Kidney glomerular epithelial cell (primary cell): Measurements from ENCODE around the gene LUC7L2.
"Not testable (repeated sequence)": the region's sequence is repeated elsewhere in the genome, so short reads cannot be mapped to it uniquely, and the experiment has no call there.

Source experiments
- DNase-seq: peaks from one replicate; lab custom pipeline; 2025; lab: John Stamatoyannopoulos, UW

The LUC7L2 gene

GRCh38 chr7:139355320-139355719 is 4.4 kb upstream of the LUC7L2 start:
- no peak for DNase-seq

- not testable (repeated sequence) for DNase-seq
These were observed 1.8 kb upstream of the LUC7L2 start for GRCh38 chr7:139357729-139358506.

DNA sequence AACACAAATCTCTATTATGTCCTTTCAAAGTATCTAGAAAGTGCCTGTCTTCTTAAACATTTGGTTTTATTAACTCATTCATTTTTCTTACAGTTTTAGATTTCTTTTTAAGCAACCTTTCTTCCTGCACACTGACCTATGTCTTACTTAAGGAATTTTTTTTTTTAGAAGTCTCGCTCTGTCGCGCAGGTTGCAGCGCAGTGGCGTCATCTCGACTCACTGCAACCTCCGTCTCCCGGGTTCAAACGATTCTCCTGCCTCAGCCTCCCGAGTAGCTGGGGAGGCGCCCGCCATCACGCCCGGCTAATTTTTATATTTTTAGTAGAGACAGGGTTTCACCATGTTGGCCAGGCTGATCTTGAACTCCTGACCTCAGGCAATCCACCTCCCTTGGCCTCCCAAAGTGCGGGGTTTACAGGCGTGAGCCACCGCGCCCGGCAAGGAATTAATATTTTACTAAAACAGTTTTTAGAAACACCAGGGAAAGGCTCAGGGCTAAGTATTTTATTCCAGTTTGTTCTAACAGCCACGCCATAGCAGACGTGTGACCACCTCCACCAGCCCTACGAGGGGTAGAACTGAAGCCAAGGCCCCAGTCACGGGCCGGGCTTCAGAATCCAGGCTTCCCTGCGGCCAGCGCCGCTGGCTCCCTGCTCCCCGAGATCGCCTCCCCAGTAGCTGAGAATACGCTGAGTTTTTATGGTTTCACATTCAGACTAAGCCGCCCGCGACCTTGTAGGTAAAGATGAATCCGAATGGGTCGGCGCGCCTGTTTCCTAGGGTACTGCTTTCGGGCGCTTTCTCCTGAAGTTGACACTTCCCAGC is 941 bp upstream of the LUC7L2 start:
- no peak for DNase-seq

DNA sequence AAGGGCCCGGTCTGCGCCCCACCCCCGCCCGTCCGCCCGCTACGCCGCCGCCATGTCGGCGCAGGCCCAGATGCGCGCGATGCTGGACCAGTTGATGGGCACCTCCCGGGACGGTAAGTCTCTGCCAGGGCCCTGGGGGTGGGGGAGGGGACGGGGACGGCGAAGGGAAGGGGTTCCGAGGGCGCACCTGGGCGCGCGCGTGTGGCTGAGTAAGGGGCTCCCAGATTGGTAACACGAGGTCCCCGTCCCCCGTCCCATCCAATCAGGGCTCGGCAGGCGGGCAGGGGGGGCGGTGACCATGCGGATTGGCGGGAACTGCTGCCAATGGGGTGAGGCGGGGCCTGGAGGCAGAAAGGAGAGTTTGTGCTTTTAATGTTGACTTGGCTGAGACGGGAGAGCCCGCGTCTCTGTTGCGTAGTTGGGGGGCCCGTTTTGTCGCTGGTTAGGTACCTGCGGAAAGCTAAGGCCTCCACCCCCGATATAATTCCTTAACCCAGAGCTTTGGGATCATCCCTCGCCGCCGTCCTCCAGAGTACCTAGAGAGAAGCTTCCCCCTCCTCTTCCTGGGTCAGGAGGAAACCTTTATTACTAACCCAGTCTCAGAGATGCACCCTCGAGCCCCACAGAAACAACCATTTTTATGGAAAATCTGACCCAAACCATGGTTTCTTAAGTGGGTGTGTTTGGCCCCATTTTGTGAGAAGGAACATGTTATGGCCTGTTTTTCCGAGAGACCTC is 685 bp downstream of the LUC7L2 start:
- DNase-seq: peak; percentile 91

DNA sequence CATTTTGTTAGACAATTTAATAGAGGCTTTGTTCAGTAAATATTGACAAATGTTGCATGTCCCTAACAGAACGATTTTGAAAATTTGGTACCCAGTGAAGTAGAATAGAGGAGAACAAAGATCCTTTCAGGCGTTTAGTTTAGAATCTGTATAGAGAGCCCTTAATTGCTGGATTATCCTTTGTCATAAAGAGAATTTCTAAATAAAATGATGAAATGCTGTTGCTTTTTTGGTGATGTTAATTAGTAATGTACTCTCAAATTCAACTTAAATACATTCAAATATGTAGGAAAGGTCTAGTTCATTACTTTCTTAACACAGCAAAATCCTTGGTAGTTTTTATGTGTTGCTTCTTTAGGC is 1.2 kb downstream of the LUC7L2 start:
- DNase-seq: no peak

DNA sequence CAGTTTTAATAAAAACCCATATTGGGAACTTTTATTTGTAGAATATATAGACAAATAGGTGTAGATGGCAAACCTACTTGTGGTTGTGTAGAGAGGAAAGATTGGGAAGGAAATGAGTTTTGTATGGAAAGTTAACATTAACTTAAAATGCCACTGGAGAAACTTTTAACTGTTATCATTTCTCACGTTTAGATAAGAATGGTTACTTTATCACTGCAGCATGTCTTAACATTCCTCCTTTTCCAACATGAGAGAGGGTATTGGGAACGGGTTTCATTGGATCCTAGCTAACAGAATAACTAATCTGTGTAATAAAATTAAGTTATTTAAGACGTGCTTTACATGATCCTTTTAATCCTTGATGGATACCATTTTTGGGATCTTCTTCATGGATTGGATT is 1.8 kb downstream of the LUC7L2 start:
- no peak for DNase-seq

DNA sequence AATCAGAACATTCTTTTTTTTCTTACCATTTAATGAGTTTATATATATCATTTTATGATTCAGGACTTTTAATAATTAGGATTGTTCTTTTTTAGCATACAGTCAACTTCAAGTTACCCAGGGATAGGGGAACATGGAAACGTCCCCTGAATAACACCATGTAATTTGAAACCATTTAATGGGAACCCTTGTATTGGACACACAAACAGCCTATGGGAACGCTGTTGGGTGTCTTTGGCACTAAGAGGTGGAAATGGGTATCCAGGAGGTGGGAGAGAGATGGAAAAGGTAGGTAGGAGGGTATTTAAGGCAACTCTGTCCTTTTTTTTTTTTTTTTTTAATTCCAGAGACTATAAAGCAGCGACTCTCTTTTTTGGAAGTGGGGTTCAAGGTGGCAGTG is 2.6 kb downstream of the LUC7L2 start:
- DNase-seq: no peak

- no peak for DNase-seq
These were observed 3.3 kb downstream of the LUC7L2 start for GRCh38 chr7:139362981-139363380.

DNA sequence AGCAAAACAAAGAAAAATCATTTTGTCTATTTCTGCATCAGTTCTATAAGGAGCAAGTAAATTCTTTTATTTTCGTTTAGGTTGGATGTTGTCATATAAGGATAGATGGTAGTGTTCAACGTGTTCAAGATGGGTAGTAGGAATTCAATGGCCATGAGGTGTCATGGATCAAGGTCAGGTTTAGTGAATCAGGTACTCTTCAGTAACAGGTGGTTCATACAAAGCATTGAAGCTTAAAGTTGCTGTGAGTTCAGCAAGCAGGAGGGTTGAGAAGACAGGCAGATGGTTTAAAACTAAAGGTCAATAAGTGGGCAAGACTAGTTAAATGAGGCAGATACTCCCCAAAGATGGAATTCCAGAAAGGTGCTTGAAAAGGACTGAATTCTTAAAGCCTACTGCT is 5.6 kb downstream of the LUC7L2 start:
- DNase-seq: no peak

GRCh38 chr7:139366400-139366799 is 6.7 kb downstream of the LUC7L2 start:
- no peak for DNase-seq

GRCh38 chr7:139367438-139368155 is 7.9 kb downstream of the LUC7L2 start:
- DNase-seq: no peak

DNA sequence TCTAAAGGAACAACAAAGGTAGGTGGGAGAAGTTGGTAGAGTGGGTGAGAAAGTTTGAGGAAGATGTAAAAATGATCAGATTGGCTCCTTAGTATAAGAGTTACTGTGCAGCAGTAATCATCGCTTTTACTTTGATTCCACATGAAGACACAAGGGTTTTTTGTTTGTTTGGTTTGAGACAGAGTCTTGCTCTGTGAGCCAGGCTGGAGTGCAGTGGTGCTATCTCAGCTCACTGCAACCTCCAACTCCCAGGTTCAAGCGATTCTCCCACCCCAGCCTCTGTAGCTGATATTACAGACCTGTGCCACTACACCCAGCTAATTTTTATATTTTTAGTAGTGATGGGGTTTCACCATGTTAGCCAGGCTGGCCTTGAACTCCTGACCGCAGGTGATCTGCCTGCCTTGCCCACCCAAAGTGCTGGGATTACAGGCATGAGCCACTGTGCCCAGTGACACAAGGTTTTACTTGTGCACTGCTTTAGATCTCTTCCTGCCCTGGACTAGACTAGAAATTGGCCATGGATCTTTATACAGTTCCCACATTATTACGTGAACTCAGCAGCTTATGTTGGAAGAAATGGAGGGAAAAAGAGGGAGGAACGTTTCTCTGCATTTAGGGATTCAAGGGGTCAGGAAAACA is 10.7 kb downstream of the LUC7L2 start:
- DNase-seq: no peak

DNA sequence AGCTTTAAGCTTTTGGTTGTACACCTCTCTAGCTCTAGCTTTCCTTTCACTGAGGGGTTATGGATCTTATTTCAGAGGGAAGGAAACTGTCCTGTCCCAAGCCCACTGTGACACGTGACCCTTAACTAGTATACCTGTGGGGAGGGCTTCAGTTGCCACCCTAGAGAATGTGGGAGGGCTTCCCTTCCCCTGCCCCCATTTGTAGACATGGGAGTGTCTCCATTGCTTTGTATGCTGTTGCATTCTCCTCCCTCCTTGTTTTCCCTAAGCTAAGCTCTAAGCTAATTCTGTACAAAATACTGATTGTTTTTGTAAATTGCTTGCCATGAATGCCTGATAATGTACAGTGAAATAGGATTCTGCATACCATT is 11.2 kb downstream of the LUC7L2 start:
- no peak for DNase-seq

GRCh38 chr7:139374246-139374645 is 14.6 kb downstream of the LUC7L2 start:
- DNase-seq: no peak

DNA sequence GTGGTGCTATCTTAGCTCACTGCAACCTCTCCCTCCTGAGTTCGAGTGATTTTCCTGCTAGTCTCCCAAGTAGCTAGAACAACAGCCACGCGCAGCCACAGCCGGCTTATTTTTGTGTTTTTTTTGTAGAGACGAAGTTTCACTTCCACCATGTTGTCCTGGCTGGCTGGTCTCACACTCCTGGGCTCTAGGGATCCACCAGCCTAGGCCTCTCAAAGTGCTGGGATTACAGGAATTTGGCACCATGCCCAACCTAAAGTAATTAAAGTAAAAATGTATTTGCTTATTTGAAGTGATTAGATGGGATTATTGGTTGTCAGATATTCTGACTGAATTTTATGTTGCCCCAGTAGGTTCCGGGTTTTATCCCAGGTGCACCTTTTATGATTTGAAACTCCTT is 22.7 kb downstream of the LUC7L2 start:
- no peak for DNase-seq

GRCh38 chr7:139384611-139385010 is 24.9 kb downstream of the LUC7L2 start:
- no peak for DNase-seq

DNA sequence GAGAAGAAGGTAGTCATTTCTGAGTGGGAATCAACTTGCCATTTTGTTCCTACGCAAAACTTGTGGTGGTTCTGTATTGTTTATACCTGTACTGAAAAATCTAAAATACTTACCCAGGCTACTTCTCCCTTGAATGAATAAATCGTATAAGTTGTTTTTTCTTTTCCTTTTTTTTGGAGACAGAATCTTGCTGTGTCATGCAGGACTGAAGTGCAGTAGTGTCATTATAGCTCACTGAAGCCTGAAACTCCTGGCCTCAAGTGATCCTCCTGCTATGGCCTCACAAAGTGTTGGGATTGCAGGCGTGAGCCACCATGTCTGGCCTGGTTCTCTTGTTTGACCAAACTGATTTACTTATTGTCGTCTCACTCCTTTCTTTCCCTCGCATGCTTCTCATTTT is 27.9 kb downstream of the LUC7L2 start:
- DNase-seq: no peak

GRCh38 chr7:139389091-139389490 is 29.4 kb downstream of the LUC7L2 start:
- no peak for DNase-seq

DNA sequence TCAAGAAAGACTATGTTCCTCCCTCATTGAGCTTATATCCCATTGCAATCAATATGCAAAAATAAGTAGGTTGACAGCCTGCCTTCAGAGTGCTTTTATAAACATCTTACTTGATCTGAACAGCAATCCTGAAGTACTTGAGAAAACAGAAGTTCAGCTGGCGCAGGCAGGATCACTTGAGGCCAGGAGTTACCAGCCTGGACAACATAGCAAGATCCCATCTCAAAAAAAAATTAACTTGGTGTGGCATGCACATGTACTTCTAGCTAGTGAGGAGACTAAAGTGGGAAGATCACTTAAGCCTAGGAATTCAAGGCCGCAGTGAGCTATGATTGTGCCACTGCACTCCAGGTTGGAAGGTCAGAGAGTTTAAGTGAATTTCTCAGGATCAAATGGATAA is 30.1 kb downstream of the LUC7L2 start:
- DNase-seq: no peak

- no peak for DNase-seq
These were observed 34.0 kb downstream of the LUC7L2 start for GRCh38 chr7:139393621-139394211.

DNA sequence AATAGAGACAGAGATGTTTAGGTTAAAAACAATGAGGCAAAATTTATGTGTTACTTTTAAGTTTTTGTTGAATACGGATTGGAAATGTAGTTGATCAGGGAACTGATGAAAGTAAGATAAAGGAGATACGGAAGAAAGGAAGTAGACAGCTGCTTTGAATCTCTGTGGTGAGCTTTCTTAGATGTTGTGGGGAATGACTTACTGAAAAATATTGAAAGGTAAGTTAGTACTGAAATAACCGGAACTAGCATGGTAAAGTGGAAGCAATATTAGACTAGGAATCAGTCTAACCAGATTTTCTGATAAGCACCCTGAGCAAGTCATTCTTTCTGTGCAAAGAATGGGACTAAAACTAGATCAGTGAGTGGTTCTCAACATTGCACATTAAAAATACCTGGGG is 34.8 kb downstream of the LUC7L2 start:
- DNase-seq: no peak
